DMS153 treated with DMSO at 0.1 percent for 48 hours (cell line): ENCODE data around the gene TSPY9.
"Not testable (repeated sequence)": the region's sequence is repeated elsewhere in the genome, so short reads cannot be mapped to it uniquely, and the experiment has no call there.

ENCODE experiments used
- DNase-seq: peaks from one replicate; lab custom pipeline; 2025; ENCODE audit not compliant: unreplicated experiment; lab: John Stamatoyannopoulos, UW

The TSPY9 gene

DNA sequence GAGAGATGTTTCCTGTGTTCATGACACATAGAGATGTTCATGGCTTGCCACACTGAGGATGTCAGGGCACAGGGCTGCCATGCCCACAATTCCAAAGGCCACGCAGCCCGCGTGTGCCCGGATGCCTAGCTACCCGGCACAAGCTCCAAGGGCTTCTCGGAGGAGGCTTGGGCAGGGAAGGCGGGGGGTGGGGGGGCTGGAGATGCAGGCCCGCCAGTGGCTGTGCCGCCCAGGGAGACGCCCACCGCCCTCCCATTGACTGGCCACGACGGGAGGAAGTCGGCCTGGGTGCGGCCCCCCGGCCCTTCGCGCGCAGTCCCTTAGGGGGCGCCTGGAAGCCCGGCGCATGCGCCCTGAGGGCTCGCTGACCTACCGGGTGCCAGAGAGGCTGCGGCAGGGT, at the start of gene TSPY9:
TSPY9 (plus strand) TSS at position 301 of the 400 bp plus-strand sequence; CDS start at position 347, 46 bp downstream.
- not testable (repeated sequence) for DNase-seq

DNA sequence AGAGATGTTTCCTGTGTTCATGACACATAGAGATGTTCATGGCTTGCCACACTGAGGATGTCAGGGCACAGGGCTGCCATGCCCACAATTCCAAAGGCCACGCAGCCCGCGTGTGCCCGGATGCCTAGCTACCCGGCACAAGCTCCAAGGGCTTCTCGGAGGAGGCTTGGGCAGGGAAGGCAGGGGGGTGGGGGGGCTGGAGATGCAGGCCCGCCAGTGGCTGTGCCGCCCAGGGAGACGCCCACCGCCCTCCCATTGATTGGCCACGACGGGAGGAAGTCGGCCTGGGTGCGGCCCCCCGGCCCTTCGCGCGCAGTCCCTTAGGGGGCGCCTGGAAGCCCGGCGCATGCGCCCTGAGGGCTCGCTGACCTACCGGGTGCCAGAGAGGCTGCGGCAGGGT, 20.4 kb upstream of the TSPY9 start, which contains the start of gene TSPY1:
TSPY1 (plus strand) TSS at position 301 of the 400 bp plus-strand sequence; CDS start at position 347, 46 bp downstream.
- not testable (repeated sequence) for DNase-seq

DNA sequence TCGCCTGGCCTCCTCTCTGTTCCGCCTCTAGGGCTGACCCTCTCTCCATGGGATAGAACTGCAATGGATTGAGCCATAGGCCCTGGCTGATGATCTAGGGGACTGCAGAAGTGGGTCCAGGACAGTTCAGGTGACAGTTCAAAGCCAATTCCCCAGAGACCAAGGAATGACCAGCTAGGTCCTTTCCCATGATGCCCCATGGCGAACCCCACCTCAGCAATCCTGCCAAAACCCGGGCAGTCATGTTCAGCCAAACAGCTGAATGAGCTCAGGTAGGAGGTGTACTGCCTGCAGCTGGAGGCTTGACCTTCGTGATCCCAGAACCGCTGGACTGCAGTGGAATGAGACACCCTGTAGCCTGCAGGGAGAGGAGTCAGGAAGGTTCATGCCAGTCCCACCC, 17.3 kb downstream of the TSPY9 start:
- not testable (repeated sequence) for DNase-seq

- not testable (repeated sequence) for DNase-seq
These were observed 29.2 kb downstream of the TSPY9 start for GRCh38 chrY:9516287-9516686.

GRCh38 chrY:9527580-9527979, 40.5 kb downstream of the TSPY9 start, which contains the start of gene TSPY10:
Gene TSPY10, plus strand, starts transcription at chrY:9527880. Its CDS starts 46 bp downstream, at chrY:9527926.
- not testable (repeated sequence) for DNase-seq
